GM23338 (cell line): ENCODE measurements around the gene SMG9. TPM values are rescaled to one million over a fixed set of nuclear protein-coding genes. Genes with fewer than 3 reads are reported as not detected.

ENCODE experiments used
- ATAC-seq: fragments of 200-7000 bp; cut with Tn5 transposase; 3 replicates; pipeline ENCODE4 v1.9.1; 2020
- DNase-seq: peaks from one replicate; pipeline ENCODE4 v3.0.0-alpha.2; 2015; ENCODE audit warnings: low spot score
- H2AFZ ChIP-seq: fragments of 200-600 bp; sonication (generic); 2 replicates; pipeline ENCODE4 v1.8.0; 2016; ENCODE audit warnings: antibody characterized with exemption, mild to moderate bottlenecking, moderate library complexity
- H3F3A ChIP-seq: fragments of 200-600 bp; sonication (generic); replicated peaks from 2 replicates; pipeline ENCODE4 v1.8.0; 2017; ENCODE audit warnings: antibody characterized with exemption, mixed run types, low read depth
- H3K27ac ChIP-seq: fragments of 200-600 bp; sonication (generic); 2 replicates; pipeline ENCODE4 v1.6.1; 2016; ENCODE audit warnings: low read depth
- H3K27me3 ChIP-seq: fragments of 200-600 bp; sonication (generic); 2 replicates; pipeline ENCODE4 v1.8.0; 2016; ENCODE audit warnings: mild to moderate bottlenecking, mixed run types, moderate library complexity; ENCODE audit not compliant: insufficient read depth
- H3K36me3 ChIP-seq: fragments of 200-600 bp; sonication (generic); 2 replicates; pipeline ENCODE4 v1.8.0; 2016; ENCODE audit warnings: mild to moderate bottlenecking; ENCODE audit not compliant: insufficient read depth
- H3K4me1 ChIP-seq: fragments of 200-600 bp; sonication (generic); 2 replicates; pipeline ENCODE4 v1.8.0; 2016; ENCODE audit warnings: mild to moderate bottlenecking, moderate library complexity; ENCODE audit not compliant: insufficient read depth
- H3K4me2 ChIP-seq: fragments of 200-600 bp; sonication (generic); 2 replicates; pipeline ENCODE4 v1.7.1; 2017; ENCODE audit warnings: mixed run types
- H3K4me3 ChIP-seq: fragments of 200-600 bp; sonication (generic); 2 replicates; pipeline ENCODE4 v1.6.1; 2016; ENCODE audit warnings: mixed run types
- H3K79me2 ChIP-seq: fragments of 200-600 bp; sonication (generic); replicated peaks from 2 replicates; pipeline ENCODE4 v1.8.0; 2017; ENCODE audit warnings: mild to moderate bottlenecking; ENCODE audit not compliant: insufficient read depth
- H3K9me2 ChIP-seq: fragments of 200-600 bp; sonication (generic); 2 replicates; pipeline ENCODE4 v1.8.0; 2017; ENCODE audit not compliant: insufficient read depth
- H4K20me1 ChIP-seq: fragments of 200-600 bp; sonication (generic); replicated peaks from 2 replicates; pipeline ENCODE4 v1.8.0; 2017; ENCODE audit warnings: mild to moderate bottlenecking; ENCODE audit not compliant: insufficient read depth
- H3K27ac Mint-ChIP-seq: 2 replicates; pipeline ENCODE4 v1.8.0; 2020; ENCODE audit warnings: inconsistent platforms, mild to moderate bottlenecking, moderate library complexity, mixed read lengths
- H3K27me3 Mint-ChIP-seq: 3 replicates; pipeline ENCODE4 v1.8.0; 2022; ENCODE audit warnings: low read depth, mild to moderate bottlenecking, moderate library complexity, mixed read lengths, inconsistent platforms; ENCODE audit not compliant: insufficient read depth, poor library complexity
- H3K36me3 Mint-ChIP-seq: 3 replicates; pipeline ENCODE4 v1.8.0; 2021; ENCODE audit warnings: low read depth, mild to moderate bottlenecking, inconsistent platforms, moderate library complexity, mixed read lengths
- H3K4me1 Mint-ChIP-seq: 3 replicates; pipeline ENCODE4 v1.8.0; 2020; ENCODE audit warnings: mild to moderate bottlenecking, inconsistent platforms, mixed read lengths
- H3K4me3 Mint-ChIP-seq: 3 replicates; pipeline ENCODE4 v1.8.0; 2021; ENCODE audit warnings: moderate library complexity, mild to moderate bottlenecking, inconsistent platforms, mixed read lengths
- H3K9me3 Mint-ChIP-seq: 3 replicates; pipeline ENCODE4 v1.8.0; 2020; ENCODE audit warnings: moderate library complexity, mild to moderate bottlenecking, inconsistent platforms, mixed read lengths
- CREB1 ChIP-seq: fragments of 250-450 bp; sonication (Bioruptor Pico); IDR thresholded peaks from 2 replicates; pipeline ENCODE4 v1.5.0; 2020; ENCODE audit warnings: low read depth, mild to moderate bottlenecking, moderate library complexity
- CTCF ChIP-seq, 2 experiments: fragments of 200-600 bp in 1 of 2; sonication (generic) in 1 of 2; conservative IDR thresholded peaks; 2 replicates each; pipeline versions ENCODE4 v1.5.1 to v1.6.1; 2016 to 2017; ENCODE audit warnings: antibody characterized with exemption in 2 of 2, low read depth in 2 of 2, mild to moderate bottlenecking in 2 of 2, moderate library complexity in 1 of 2
- ETS1 ChIP-seq: IDR thresholded peaks from 2 replicates; pipeline ENCODE4 v1.6.1; 2016; ENCODE audit warnings: antibody characterized with exemption
- EZH2 ChIP-seq: fragments of 200-600 bp; sonication (generic); IDR thresholded peaks from one replicate; pipeline ENCODE4 v1.8.0; 2017; ENCODE audit warnings: antibody characterized with exemption, mild to moderate bottlenecking, low read depth; ENCODE audit not compliant: unreplicated experiment
- EZH2phosphoT487 ChIP-seq: fragments of 200-600 bp; sonication (generic); IDR thresholded peaks from one replicate; pipeline ENCODE4 v1.8.1; 2018; ENCODE audit warnings: antibody characterized with exemption; ENCODE audit not compliant: unreplicated experiment
- JUNB ChIP-seq: IDR thresholded peaks from one replicate; pipeline ENCODE4 v1.6.1; 2016; ENCODE audit warnings: antibody characterized with exemption; ENCODE audit not compliant: unreplicated experiment
- NANOG ChIP-seq: IDR thresholded peaks from 2 replicates; pipeline ENCODE4 v1.6.1; 2016; ENCODE audit warnings: antibody characterized with exemption, borderline replicate concordance
- POLR2AphosphoS5 ChIP-seq: IDR thresholded peaks from 2 replicates; pipeline ENCODE4 v1.6.1; 2016; ENCODE audit warnings: antibody characterized with exemption, low read depth
- REST ChIP-seq: IDR thresholded peaks from one replicate; pipeline ENCODE4 v1.6.1; 2018; ENCODE audit warnings: antibody characterized with exemption; ENCODE audit not compliant: unreplicated experiment
- STAT1 ChIP-seq: IDR thresholded peaks from one replicate; pipeline ENCODE4 v1.6.1; 2016; ENCODE audit warnings: antibody characterized with exemption; ENCODE audit not compliant: unreplicated experiment
- ZNF114 ChIP-seq: fragments of 250-450 bp; sonication (Bioruptor Pico); IDR thresholded peaks from 2 replicates; pipeline ENCODE4 v1.5.0; 2020; ENCODE audit warnings: mild to moderate bottlenecking, moderate library complexity
- ZNF331 ChIP-seq: fragments of 250-450 bp; sonication (Bioruptor Pico); IDR thresholded peaks from 2 replicates; pipeline ENCODE4 v1.5.0; 2020; ENCODE audit warnings: low read depth, mild to moderate bottlenecking, moderate library complexity
- ZNF462 ChIP-seq: fragments of 250-450 bp; sonication (Bioruptor Pico); IDR thresholded peaks from 2 replicates; pipeline ENCODE4 v1.5.0; 2020; ENCODE audit warnings: mild to moderate bottlenecking, moderate library complexity
- polyA plus RNA-seq: library from polyadenylated mRNA; unstranded; fragments of >200 nt; fragmentation: Nextera tagmentation; extraction: Ambion mirVana; gene quantifications from 2 replicates; pipeline ENCODE4 v1.2.1, GENCODE V29; 2016
- total RNA-seq: library from RNA; depleted of rRNA; stranded (reverse); fragments of >200 nt; shearing (Covaris generic); gene quantifications from 2 replicates; pipeline ENCODE4 v1.2.3, GENCODE V29; 2014

SMG9 gene
- total and polyA plus RNA-seq, 2 experiments from 2014 or later: 13.2 to 14.0 TPM

- H3K4me1 Mint-ChIP-seq: no peaks in the 10 kb centered on the region
- H3K79me2 ChIP-seq: no peaks in the 10 kb centered on the region
- no peak for DNase-seq
- no peaks in the 10 kb centered on the region for H3F3A ChIP-seq
- H3K4me2 ChIP-seq: no peak overlapping the region
- no peaks in the 10 kb centered on the region for H3K4me1 ChIP-seq
- no peak for ATAC-seq
- no peaks in the 10 kb centered on the region; the same call in 2 of the 3 replicates for H3K9me3 Mint-ChIP-seq
- peak overlapping the region; percentile 48; the same call in 1 of the 2 replicates for H3K27ac Mint-ChIP-seq
- no peak overlapping the region for H3K4me3 Mint-ChIP-seq
- no peaks in the 10 kb centered on the region for H4K20me1 ChIP-seq
- no peaks in the 10 kb centered on the region for H3K36me3 Mint-ChIP-seq
- H3K36me3 ChIP-seq: no peaks in the 10 kb centered on the region
- H3K4me3 ChIP-seq: no peak overlapping the region
- H2AFZ ChIP-seq: peak overlapping the region; percentile 69; the same call in 1 of the 2 replicates
- no peak overlapping the region for H3K27ac ChIP-seq
- H3K27me3 Mint-ChIP-seq: peaks cover 9% of the 10 kb centered on the region
- no peaks in the 10 kb centered on the region for H3K9me2 ChIP-seq
- no peaks in the 10 kb centered on the region for H3K27me3 ChIP-seq
- no peak for TF ChIP-seq REST
- no peak for TF ChIP-seq JUNB
- TF ChIP-seq POLR2AphosphoS5: no peak
- TF ChIP-seq STAT1: no peak
- no peak for TF ChIP-seq CTCF (conservative IDR thresholded peaks at IDR 0.05; ENCODE audit: low read depth in 2 of 2)
- TF ChIP-seq NANOG: no peak
- TF ChIP-seq CREB1 (CRISPR knock-in tag): no peak
- TF ChIP-seq ZNF114 (CRISPR knock-in tag): no peak
- no peak for TF ChIP-seq ZNF331 (CRISPR knock-in tag)
- no peak for TF ChIP-seq ZNF462
- TF ChIP-seq EZH2: no peak
- TF ChIP-seq ETS1: no peak
- TF ChIP-seq EZH2phosphoT487: no peak
Measured at GRCh38 chr19:43720936-43721335, 33.8 kb downstream of the SMG9 start.
